ENCODE measurements around the gene RTP3.

- TF ChIP-seq, protein P1, sequence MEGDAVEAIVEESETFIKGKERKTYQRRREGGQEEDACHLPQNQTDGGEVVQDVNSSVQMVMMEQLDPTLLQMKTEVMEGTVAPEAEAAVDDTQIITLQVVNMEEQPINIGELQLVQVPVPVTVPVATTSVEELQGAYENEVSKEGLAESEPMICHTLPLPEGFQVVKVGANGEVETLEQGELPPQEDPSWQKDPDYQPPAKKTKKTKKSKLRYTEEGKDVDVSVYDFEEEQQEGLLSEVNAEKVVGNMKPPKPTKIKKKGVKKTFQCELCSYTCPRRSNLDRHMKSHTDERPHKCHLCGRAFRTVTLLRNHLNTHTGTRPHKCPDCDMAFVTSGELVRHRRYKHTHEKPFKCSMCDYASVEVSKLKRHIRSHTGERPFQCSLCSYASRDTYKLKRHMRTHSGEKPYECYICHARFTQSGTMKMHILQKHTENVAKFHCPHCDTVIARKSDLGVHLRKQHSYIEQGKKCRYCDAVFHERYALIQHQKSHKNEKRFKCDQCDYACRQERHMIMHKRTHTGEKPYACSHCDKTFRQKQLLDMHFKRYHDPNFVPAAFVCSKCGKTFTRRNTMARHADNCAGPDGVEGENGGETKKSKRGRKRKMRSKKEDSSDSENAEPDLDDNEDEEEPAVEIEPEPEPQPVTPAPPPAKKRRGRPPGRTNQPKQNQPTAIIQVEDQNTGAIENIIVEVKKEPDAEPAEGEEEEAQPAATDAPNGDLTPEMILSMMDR (IDR thresholded peaks at IDR 0.05; ENCODE audit: borderline replicate concordance, extremely low read depth, low read length, poor library complexity, severe bottlenecking) = no peak
- TF ChIP-seq EZH2 (IDR thresholded peaks at IDR 0.05; ENCODE audit: borderline replicate concordance, low read depth, low read length, severe bottlenecking) = no peak
Observed at GRCh38 chr3:46479021-46479420, 18.8 kb upstream of the RTP3 start.

Data from DND-41 (cell line).